OCI-LY1 (cell line): ENCODE measurements around the gene SLC29A3.
"Not testable (repeated sequence)": the region's sequence is repeated elsewhere in the genome, so short reads cannot be mapped to it uniquely, and the experiment has no call there.

Experiments used
- H2AFZ ChIP-seq: fragments of 200-600 bp; sonication (generic), shearing (Covaris generic); 2 replicates; pipeline ENCODE4 v1.6.0; 2014; ENCODE audit warnings: antibody characterized with exemption, mild to moderate bottlenecking, low read length
- H3F3A ChIP-seq: fragments of 200-600 bp; sonication (generic), shearing (Covaris generic); 2 replicates; pipeline ENCODE4 v1.6.0; 2014; ENCODE audit warnings: mild to moderate bottlenecking, antibody characterized with exemption, low read length, moderate library complexity; ENCODE audit not compliant: insufficient read depth
- H3K27ac ChIP-seq: fragments of 200-600 bp; sonication (generic); 2 replicates; pipeline ENCODE4 v1.5.1; 2014; ENCODE audit warnings: low read length, mixed run types, mild to moderate bottlenecking, low read depth; ENCODE audit not compliant: poor library complexity, severe bottlenecking
- H3K27me3 ChIP-seq: fragments of 200-600 bp; sonication (generic); 2 replicates; pipeline ENCODE4 v1.6.0; 2014; ENCODE audit warnings: antibody characterized with exemption, mild to moderate bottlenecking, low read length, moderate library complexity; ENCODE audit not compliant: insufficient read depth
- H3K36me3 ChIP-seq: fragments of 200-600 bp; sonication (generic); 2 replicates; pipeline ENCODE4 v1.6.1; 2014; ENCODE audit warnings: mild to moderate bottlenecking, antibody characterized with exemption, low read length, moderate library complexity, mixed read lengths; ENCODE audit not compliant: insufficient read depth
- H3K4me1 ChIP-seq: fragments of 200-600 bp; sonication (generic); 2 replicates; pipeline ENCODE4 v1.5.1; 2014; ENCODE audit warnings: mild to moderate bottlenecking, low read length, moderate library complexity; ENCODE audit not compliant: insufficient read depth, severe bottlenecking
- H3K4me2 ChIP-seq: fragments of 200-600 bp; sonication (generic), shearing (Covaris generic); 2 replicates; pipeline ENCODE4 v1.6.1; 2014; ENCODE audit warnings: low read length
- H3K4me3 ChIP-seq: fragments of 200-600 bp; sonication (generic); 2 replicates; pipeline ENCODE4 v1.5.1; 2014; ENCODE audit warnings: low read length, low read depth, mild to moderate bottlenecking, mixed read lengths; ENCODE audit not compliant: poor library complexity, severe bottlenecking
- H3K79me2 ChIP-seq: fragments of 200-600 bp; shearing (Covaris generic); 2 replicates; pipeline ENCODE4 v1.6.1; 2016; ENCODE audit warnings: mixed run types, low read length, mixed read lengths; ENCODE audit not compliant: insufficient read depth
- H3K9ac ChIP-seq: fragments of 200-600 bp; sonication (generic), shearing (Covaris generic); 2 replicates; pipeline ENCODE4 v1.6.1; 2014; ENCODE audit warnings: mild to moderate bottlenecking, low read length, mixed read lengths
- H3K9me2 ChIP-seq: fragments of 200-600 bp; sonication (generic), shearing (Covaris generic); 2 replicates; pipeline ENCODE4 v1.6.1; 2014; ENCODE audit warnings: low read depth, mild to moderate bottlenecking, low read length, mixed read lengths
- H3K9me3 ChIP-seq: fragments of 200-600 bp; shearing (Covaris generic); 2 replicates; pipeline ENCODE4 v1.6.1; 2014; ENCODE audit warnings: low read length, mixed read lengths
- H4K20me1 ChIP-seq: fragments of 200-600 bp; sonication (generic), shearing (Covaris generic); 2 replicates; pipeline ENCODE4 v1.6.0; 2016; ENCODE audit warnings: mild to moderate bottlenecking, low read length; ENCODE audit not compliant: insufficient read depth
- CTCF ChIP-seq: fragments of 200-600 bp; sonication (generic), shearing (Covaris generic); IDR thresholded peaks from 2 replicates; pipeline ENCODE4 v1.5.1; 2017; ENCODE audit warnings: mild to moderate bottlenecking, antibody characterized with exemption, low read length, moderate library complexity, mixed read lengths
- EZH2 ChIP-seq: fragments of 200-600 bp; sonication (generic), shearing (Covaris generic); IDR thresholded peaks from 2 replicates; pipeline ENCODE4 v1.8.0; 2017; ENCODE audit warnings: borderline replicate concordance, mixed run types, mild to moderate bottlenecking, antibody characterized with exemption, low read length, moderate library complexity, mixed read lengths

SLC29A3 gene

GRCh38 chr10:71271662-71272055 lies 47.4 kb upstream of the SLC29A3 start:
- Histone ChIP-seq H3K9me3 (no peaks in the 10 kb centered on the region), H3K27ac (no peak overlapping the region), H3K4me3 (no peak overlapping the region), H3K4me2 (no peak overlapping the region), H3K36me3 (no peaks in the 10 kb centered on the region), H3K79me2 (no peaks in the 10 kb centered on the region), H3K9ac (no peak overlapping the region), H2AFZ (no peak overlapping the region), H3K9me2 (no peaks in the 10 kb centered on the region), H3K4me1 (no peaks in the 10 kb centered on the region), H3K27me3 (0 out of 2 replicates have a peak, but pooled peaks cover 6% of the 10 kb centered on the region), H4K20me1 (no peaks in the 10 kb centered on the region), H3F3A (no peaks in the 10 kb centered on the region)
- TF ChIP-seq EZH2 (no peak), CTCF (no peak)

GRCh38 chr10:71272056-71272771 lies 46.8 kb upstream of the SLC29A3 start:
- Histone ChIP-seq H3K9me3 (no peaks in the 10 kb centered on the region), H2AFZ (no peak overlapping the region), H3K9me2 (no peaks in the 10 kb centered on the region), H3F3A (no peaks in the 10 kb centered on the region), H3K79me2 (no peaks in the 10 kb centered on the region), H3K36me3 (no peaks in the 10 kb centered on the region), H3K4me3 (no peak overlapping the region), H3K4me2 (no peak overlapping the region), H3K27me3 (0 out of 2 replicates have a peak, but pooled peaks cover 6% of the 10 kb centered on the region), H3K27ac (no peak overlapping the region), H3K9ac (no peak overlapping the region), H3K4me1 (no peaks in the 10 kb centered on the region), H4K20me1 (no peaks in the 10 kb centered on the region)
- TF ChIP-seq EZH2 (no peak), CTCF (no peak)

- H4K20me1 ChIP-seq, H3K27ac ChIP-seq, H3K4me2 ChIP-seq, H3K79me2 ChIP-seq, H3K9me2 ChIP-seq, H3K9ac ChIP-seq, H3K4me3 ChIP-seq, H3K9me3 ChIP-seq, H3F3A ChIP-seq, H3K27me3 ChIP-seq, H3K36me3 ChIP-seq, H3K4me1 ChIP-seq, H2AFZ ChIP-seq: not testable (repeated sequence)
Observed at GRCh38 chr10:71272974-71273373, 46.1 kb upstream of the SLC29A3 start.

GRCh38 chr10:71273506-71273905 lies 45.6 kb upstream of the SLC29A3 start:
- no peaks in the 10 kb centered on the region for H3K36me3 ChIP-seq
- H3K9ac ChIP-seq: no peak overlapping the region
- no peak overlapping the region for H3K4me2 ChIP-seq
- H3K27ac ChIP-seq: no peak overlapping the region
- no peak overlapping the region for H2AFZ ChIP-seq
- no peaks in the 10 kb centered on the region for H3F3A ChIP-seq
- H3K4me3 ChIP-seq: no peak overlapping the region
- no peaks in the 10 kb centered on the region for H3K9me2 ChIP-seq
- no peak for TF ChIP-seq CTCF
- TF ChIP-seq EZH2: no peak
- H4K20me1 ChIP-seq: no peaks in the 10 kb centered on the region
- H3K79me2 ChIP-seq: no peaks in the 10 kb centered on the region
- H3K27me3 ChIP-seq: 0 out of 2 replicates have a peak, but pooled peaks cover 1% of the 10 kb centered on the region
- no peaks in the 10 kb centered on the region for H3K4me1 ChIP-seq
- H3K9me3 ChIP-seq: no peaks in the 10 kb centered on the region
